DND-41 (cell line): ENCODE data around the gene URB1.

Experiments
- ATAC-seq: fragments of 200-7000 bp; cut with Tn5 transposase; 3 replicates; pipeline ENCODE4 v1.9.1; 2021; ENCODE audit warnings: low read depth; ENCODE audit not compliant: insufficient read depth
- DNase-seq: peaks from one replicate; pipeline ENCODE4 v3.0.0-alpha.2; 2020
- H2AFZ ChIP-seq: 2 replicates; pipeline ENCODE4 v1.6.0; 2012; ENCODE audit warnings: low read depth, low read length
- H3K27ac ChIP-seq: 2 replicates; pipeline ENCODE4 v1.5.1; 2012; ENCODE audit warnings: low read length, inconsistent platforms
- H3K27me3 ChIP-seq: fragments of 200-600 bp; sonication (generic); 2 replicates; pipeline ENCODE4 v1.6.0; 2012; ENCODE audit warnings: low read length, mild to moderate bottlenecking, inconsistent platforms; ENCODE audit not compliant: insufficient read depth, poor library complexity
- H3K36me3 ChIP-seq: 2 replicates; pipeline ENCODE4 v1.5.1; 2012; ENCODE audit warnings: low read length, inconsistent platforms; ENCODE audit not compliant: insufficient read depth
- H3K4me1 ChIP-seq: 2 replicates; pipeline ENCODE4 v1.5.1; 2012; ENCODE audit warnings: mild to moderate bottlenecking, low read length; ENCODE audit not compliant: insufficient read depth
- H3K4me2 ChIP-seq: 2 replicates; pipeline ENCODE4 v1.6.0; 2012; ENCODE audit warnings: mild to moderate bottlenecking, moderate library complexity, low read length, inconsistent platforms; ENCODE audit not compliant: insufficient read depth
- H3K4me3 ChIP-seq, 2 experiments: fragments of 200-600 bp in 1 of 2; shearing (Covaris generic) in 1 of 2; 2 replicates each; pipeline ENCODE4 v1.5.1; 2012 to 2016; ENCODE audit warnings: inconsistent platforms in 2 of 2, low read length in 2 of 2, mild to moderate bottlenecking in 2 of 2, low read depth in 1 of 2, moderate library complexity in 1 of 2
- H3K79me2 ChIP-seq: 2 replicates; pipeline ENCODE4 v1.6.0; 2012; ENCODE audit warnings: low read length, inconsistent platforms; ENCODE audit not compliant: insufficient read depth
- H3K9ac ChIP-seq: 2 replicates; pipeline ENCODE4 v1.6.0; 2012; ENCODE audit warnings: low read depth, mild to moderate bottlenecking, inconsistent platforms, low read length, moderate library complexity
- H3K9me3 ChIP-seq: 2 replicates; pipeline ENCODE4 v1.5.1; 2012; ENCODE audit warnings: low read length, moderate library complexity, mild to moderate bottlenecking, inconsistent platforms; ENCODE audit not compliant: insufficient read depth, severe bottlenecking
- H4K20me1 ChIP-seq: 2 replicates; pipeline ENCODE4 v1.6.0; 2012; ENCODE audit warnings: low read length; ENCODE audit not compliant: insufficient read depth
- EZH2 ChIP-seq: IDR thresholded peaks from 3 replicates; pipeline ENCODE4 v1.6.1; 2012; ENCODE audit warnings: borderline replicate concordance, low read depth, mild to moderate bottlenecking, moderate library complexity, low read length, inconsistent platforms; ENCODE audit not compliant: severe bottlenecking
- TF ChIP-seq, protein P1 (sequence below): IDR thresholded peaks from 2 replicates; pipeline ENCODE4 v1.5.1; 2012; ENCODE audit warnings: borderline replicate concordance, low read length, moderate library complexity, mild to moderate bottlenecking; ENCODE audit not compliant: poor library complexity, severe bottlenecking; ENCODE audit errors: extremely low read depth

The URB1 gene

DNA sequence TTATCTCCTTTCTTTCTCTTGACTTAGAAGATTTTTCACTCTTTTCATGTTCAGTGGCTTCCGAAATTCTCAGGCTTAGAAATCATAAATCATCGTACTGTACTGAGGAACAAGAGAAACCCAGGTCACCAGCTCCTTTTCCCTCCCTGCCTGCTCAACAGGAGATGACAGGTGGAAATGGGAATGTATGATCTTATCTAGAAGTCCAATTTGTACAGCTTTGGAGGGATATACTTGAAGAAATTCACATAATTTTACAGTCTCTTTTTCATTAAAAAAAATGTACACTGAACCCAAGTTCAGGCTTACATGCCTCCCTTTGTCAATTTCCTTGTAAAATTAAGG lies 31.4 kb upstream of the URB1 start:
- TF ChIP-seq EZH2: no peak
- TF ChIP-seq, protein P1, sequence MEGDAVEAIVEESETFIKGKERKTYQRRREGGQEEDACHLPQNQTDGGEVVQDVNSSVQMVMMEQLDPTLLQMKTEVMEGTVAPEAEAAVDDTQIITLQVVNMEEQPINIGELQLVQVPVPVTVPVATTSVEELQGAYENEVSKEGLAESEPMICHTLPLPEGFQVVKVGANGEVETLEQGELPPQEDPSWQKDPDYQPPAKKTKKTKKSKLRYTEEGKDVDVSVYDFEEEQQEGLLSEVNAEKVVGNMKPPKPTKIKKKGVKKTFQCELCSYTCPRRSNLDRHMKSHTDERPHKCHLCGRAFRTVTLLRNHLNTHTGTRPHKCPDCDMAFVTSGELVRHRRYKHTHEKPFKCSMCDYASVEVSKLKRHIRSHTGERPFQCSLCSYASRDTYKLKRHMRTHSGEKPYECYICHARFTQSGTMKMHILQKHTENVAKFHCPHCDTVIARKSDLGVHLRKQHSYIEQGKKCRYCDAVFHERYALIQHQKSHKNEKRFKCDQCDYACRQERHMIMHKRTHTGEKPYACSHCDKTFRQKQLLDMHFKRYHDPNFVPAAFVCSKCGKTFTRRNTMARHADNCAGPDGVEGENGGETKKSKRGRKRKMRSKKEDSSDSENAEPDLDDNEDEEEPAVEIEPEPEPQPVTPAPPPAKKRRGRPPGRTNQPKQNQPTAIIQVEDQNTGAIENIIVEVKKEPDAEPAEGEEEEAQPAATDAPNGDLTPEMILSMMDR: no peak
- ATAC-seq: no peak
- H3K4me2 ChIP-seq: no peak overlapping the region
- H3K79me2 ChIP-seq: no peaks in the 10 kb centered on the region
- no peaks in the 10 kb centered on the region for H3K36me3 ChIP-seq
- no peak overlapping the region for H3K4me3 ChIP-seq
- no peaks in the 10 kb centered on the region for H4K20me1 ChIP-seq
- no peak overlapping the region for H3K9ac ChIP-seq
- H3K27ac ChIP-seq: no peak overlapping the region
- peaks cover 2% of the 10 kb centered on the region for H3K9me3 ChIP-seq
- H3K27me3 ChIP-seq: peaks cover 14% of the 10 kb centered on the region
- no peak overlapping the region for H2AFZ ChIP-seq
- H3K4me1 ChIP-seq: no peaks in the 10 kb centered on the region
- DNase-seq: no peak

DNA sequence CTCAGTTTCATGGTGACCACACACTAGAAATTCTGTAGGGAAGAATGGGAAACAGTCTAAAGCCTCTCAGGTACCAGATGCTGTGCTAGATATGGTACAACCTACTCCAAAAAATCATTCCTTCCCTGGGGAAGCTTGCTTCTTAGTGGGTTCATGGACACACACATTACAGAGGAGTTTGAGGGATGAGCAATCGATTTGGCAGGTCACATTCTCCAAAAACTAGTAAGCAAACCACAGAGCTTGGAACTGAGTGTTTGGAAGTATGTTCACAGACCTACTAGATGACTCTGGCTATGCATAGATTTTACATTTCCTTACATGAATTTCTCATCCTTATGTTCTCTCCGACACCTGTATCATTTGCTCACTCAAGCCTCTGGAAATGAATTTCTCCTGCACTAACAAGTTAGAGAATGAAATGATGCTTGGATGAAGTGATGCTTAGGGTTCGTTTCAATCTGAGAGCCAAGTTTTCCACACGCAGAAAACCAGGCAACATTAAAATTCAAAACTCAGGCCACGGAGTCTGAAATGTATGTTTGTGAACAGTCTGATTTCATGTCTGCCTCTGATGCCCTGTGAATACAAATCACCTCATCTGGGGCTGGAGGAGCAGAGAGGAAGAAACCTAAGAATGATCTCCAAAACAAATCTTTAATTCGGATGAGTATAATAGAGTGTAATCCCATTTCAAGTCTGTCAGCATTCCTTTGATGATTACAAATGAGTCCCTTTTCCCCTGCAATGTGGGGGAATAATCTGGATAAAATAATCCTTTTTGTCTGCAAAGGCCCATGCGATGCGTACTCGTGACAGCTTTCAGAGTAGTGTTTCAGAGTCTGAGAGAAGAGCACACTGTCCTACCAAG lies 30.7 kb upstream of the URB1 start:
- DNase-seq (no peak), ATAC-seq (no peak)
- H3K9ac ChIP-seq: no peak overlapping the region
- no peaks in the 10 kb centered on the region for H3K79me2 ChIP-seq
- H2AFZ ChIP-seq: no peak overlapping the region
- H3K4me3 ChIP-seq: no peak overlapping the region
- H3K9me3 ChIP-seq: peaks cover 2% of the 10 kb centered on the region
- H3K36me3 ChIP-seq: no peaks in the 10 kb centered on the region
- TF ChIP-seq, protein P1: no peak
- no peak for TF ChIP-seq EZH2
- no peaks in the 10 kb centered on the region for H4K20me1 ChIP-seq
- H3K27me3 ChIP-seq: peaks cover 14% of the 10 kb centered on the region
- H3K27ac ChIP-seq: no peak overlapping the region
- H3K4me2 ChIP-seq: no peak overlapping the region
- H3K4me1 ChIP-seq: no peaks in the 10 kb centered on the region

DNA sequence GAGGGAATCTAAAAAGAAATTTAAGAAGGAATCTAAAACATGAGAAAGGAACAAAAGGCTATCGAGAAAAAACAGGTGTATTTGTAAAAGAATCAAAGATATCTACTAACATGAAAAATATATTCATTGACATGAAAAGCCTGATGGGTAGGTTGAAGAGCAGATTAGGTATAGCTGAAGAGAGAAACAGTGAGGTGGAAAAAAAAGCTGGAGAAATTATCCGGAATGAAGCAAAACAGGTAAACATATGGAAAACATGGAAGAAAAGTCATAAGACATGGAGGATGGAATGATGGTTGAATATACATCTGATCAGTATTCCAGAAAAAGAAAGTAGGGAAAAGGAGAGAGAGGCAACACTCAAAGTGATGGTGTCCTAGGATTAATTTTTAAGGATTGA lies 29.3 kb upstream of the URB1 start:
- ATAC-seq (no peak), DNase-seq (no peak)
- no peak overlapping the region for H3K9ac ChIP-seq
- H3K4me1 ChIP-seq: no peaks in the 10 kb centered on the region
- peaks cover 14% of the 10 kb centered on the region for H3K27me3 ChIP-seq
- no peak overlapping the region for H3K27ac ChIP-seq
- H3K79me2 ChIP-seq: no peaks in the 10 kb centered on the region
- H4K20me1 ChIP-seq: no peaks in the 10 kb centered on the region
- no peak overlapping the region for H2AFZ ChIP-seq
- peaks cover 2% of the 10 kb centered on the region for H3K9me3 ChIP-seq
- H3K4me2 ChIP-seq: no peak overlapping the region
- H3K4me3 ChIP-seq: no peak overlapping the region
- TF ChIP-seq EZH2: no peak
- TF ChIP-seq, protein P1: no peak
- H3K36me3 ChIP-seq: no peaks in the 10 kb centered on the region
